ENCODE results near the gene TH. TPM values are rescaled to one million over a fixed set of nuclear protein-coding genes. Genes with fewer than 3 reads are reported as not detected.

TH gene
- polyA plus RNA-seq, 3 donors: 0.74 to 1.3 (median 0.97) TPM

- no peak for DNase-seq (ENCODE audit: low read depth in 3 of 3, low spot score in 2 of 3)
Observed at GRCh38 chr11:2209370-2209801, 37.8 kb upstream of the TH start.

- DNase-seq (ENCODE audit: low read depth in 3 of 3, low spot score in 2 of 3): no peak
Observed at GRCh38 chr11:2208691-2209369, 37.2 kb upstream of the TH start.

GRCh38 chr11:2207773-2208621, 36.4 kb upstream of the TH start:
- DNase-seq (ENCODE audit: low read depth in 3 of 3, low spot score in 2 of 3): no peak

- DNase-seq (ENCODE audit: low read depth in 3 of 3, low spot score in 2 of 3): no peak
Observed at GRCh38 chr11:2207212-2207611, 35.6 kb upstream of the TH start.

GRCh38 chr11:2205981-2206690, 34.5 kb upstream of the TH start:
- DNase-seq (ENCODE audit: low read depth in 3 of 3, low spot score in 2 of 3): no peak

- DNase-seq (ENCODE audit: low read depth in 3 of 3, low spot score in 2 of 3): no peak
Observed at GRCh38 chr11:2205214-2205720, 33.7 kb upstream of the TH start.

- DNase-seq (ENCODE audit: low read depth in 3 of 3, low spot score in 2 of 3): no peak
Observed at GRCh38 chr11:2204361-2205213, 33.0 kb upstream of the TH start.

GRCh38 chr11:2203440-2204259, 32.0 kb upstream of the TH start:
- no peak for DNase-seq (ENCODE audit: low read depth in 3 of 3, low spot score in 2 of 3)

- no peak for DNase-seq (ENCODE audit: low read depth in 3 of 3, low spot score in 2 of 3)
Observed at GRCh38 chr11:2202900-2203439, 31.4 kb upstream of the TH start.

GRCh38 chr11:2202071-2202899, 30.7 kb upstream of the TH start:
- peak in 2 of 3 donors; percentile 45 to 63 for DNase-seq (ENCODE audit: low read depth in 3 of 3, low spot score in 2 of 3)

- no peak for DNase-seq (ENCODE audit: low read depth in 3 of 3, low spot score in 2 of 3)
Observed at GRCh38 chr11:2201542-2201941, 29.9 kb upstream of the TH start.

- no peak for DNase-seq (ENCODE audit: low read depth in 3 of 3, low spot score in 2 of 3)
Observed at GRCh38 chr11:2200957-2201519, 29.4 kb upstream of the TH start.

GRCh38 chr11:2200536-2200935, 28.9 kb upstream of the TH start:
- DNase-seq (ENCODE audit: low read depth in 3 of 3, low spot score in 2 of 3): no peak

GRCh38 chr11:2199466-2200341, 28.1 kb upstream of the TH start:
- no peak for DNase-seq (ENCODE audit: low read depth in 3 of 3, low spot score in 2 of 3)

GRCh38 chr11:2198621-2199365, 27.2 kb upstream of the TH start:
- DNase-seq (ENCODE audit: low read depth in 3 of 3, low spot score in 2 of 3): no peak

GRCh38 chr11:2197771-2198520, 26.3 kb upstream of the TH start:
- no peak for DNase-seq (ENCODE audit: low read depth in 3 of 3, low spot score in 2 of 3)

Measured in right renal cortex interstitium (tissue), 3 donors.